ENCODE data around the gene DCTN4.

Gene DCTN4

DNA sequence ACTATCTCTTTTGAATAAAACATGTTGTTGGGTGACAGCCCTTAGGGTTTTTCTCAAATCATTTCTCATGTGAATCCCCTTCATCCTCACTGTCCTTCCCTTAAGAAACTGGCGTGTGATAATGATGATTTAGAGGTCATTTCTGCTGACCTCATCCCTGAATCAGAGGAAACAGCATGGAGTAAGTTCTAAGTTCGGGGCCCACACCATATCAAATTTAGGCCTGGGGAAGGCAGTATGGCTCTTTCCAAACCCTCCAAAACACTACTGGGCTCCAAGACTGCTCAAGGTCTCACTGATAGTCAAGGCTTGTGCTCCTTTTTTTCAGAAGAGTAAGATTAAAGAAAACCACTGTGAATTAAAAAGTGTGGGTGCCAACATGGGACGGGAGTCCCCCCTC, 18.9 kb upstream of the DCTN4 start:
- peak overlapping the region; percentile 88 for H3K4me3 ChIP-seq (ENCODE audit: low read length)
- H3K9me3 ChIP-seq (replicated peaks; ENCODE audit: low read length) = no peaks in the 10 kb centered on the region
- H3K4me2 ChIP-seq (ENCODE audit: low read length) = peak overlapping the region; percentile 94
- peaks cover 55% of the 10 kb centered on the region for H3K4me1 ChIP-seq (ENCODE audit: control insufficient read depth, insufficient read depth, low read length)
- H3K36me3 ChIP-seq (ENCODE audit: insufficient read depth, low read length) = peaks cover 7% of the 10 kb centered on the region
- H3K9ac ChIP-seq (ENCODE audit: low read depth, low read length) = peak overlapping the region; percentile 94
- H3K27me3 ChIP-seq (ENCODE audit: control insufficient read depth, insufficient read depth, low read length) = no peaks in the 10 kb centered on the region

DNA sequence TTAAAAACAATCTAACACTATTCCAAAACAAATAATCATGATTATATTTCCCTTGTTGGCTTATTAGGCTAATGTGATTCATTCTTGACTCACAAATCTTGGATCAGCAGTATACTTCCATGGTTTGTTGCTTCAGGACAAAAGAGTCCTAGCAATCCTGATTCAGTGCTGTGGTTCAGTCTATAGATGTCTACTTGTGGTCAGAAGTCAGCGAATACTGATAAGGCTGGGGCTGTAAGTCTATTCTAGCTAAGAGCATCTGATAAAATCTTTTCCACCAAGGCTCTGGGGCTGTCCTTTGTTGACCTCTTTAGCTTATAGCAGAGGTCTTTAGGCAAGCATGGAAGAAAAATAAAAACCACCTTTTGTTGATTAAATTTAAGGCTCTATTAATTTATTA, 15.3 kb upstream of the DCTN4 start:
- Histone ChIP-seq H3K27me3 (ENCODE audit: control insufficient read depth, insufficient read depth, low read length) (no peaks in the 10 kb centered on the region), H3K9me3 (replicated peaks; ENCODE audit: low read length) (no peaks in the 10 kb centered on the region), H3K4me3 (ENCODE audit: low read length) (no peak overlapping the region), H3K9ac (ENCODE audit: low read depth, low read length) (peak overlapping the region; percentile 30), H3K4me2 (ENCODE audit: low read length) (peak overlapping the region; percentile 66), H3K36me3 (ENCODE audit: insufficient read depth, low read length) (no peaks in the 10 kb centered on the region), H3K4me1 (ENCODE audit: control insufficient read depth, insufficient read depth, low read length) (peaks cover 28% of the 10 kb centered on the region)

DNA sequence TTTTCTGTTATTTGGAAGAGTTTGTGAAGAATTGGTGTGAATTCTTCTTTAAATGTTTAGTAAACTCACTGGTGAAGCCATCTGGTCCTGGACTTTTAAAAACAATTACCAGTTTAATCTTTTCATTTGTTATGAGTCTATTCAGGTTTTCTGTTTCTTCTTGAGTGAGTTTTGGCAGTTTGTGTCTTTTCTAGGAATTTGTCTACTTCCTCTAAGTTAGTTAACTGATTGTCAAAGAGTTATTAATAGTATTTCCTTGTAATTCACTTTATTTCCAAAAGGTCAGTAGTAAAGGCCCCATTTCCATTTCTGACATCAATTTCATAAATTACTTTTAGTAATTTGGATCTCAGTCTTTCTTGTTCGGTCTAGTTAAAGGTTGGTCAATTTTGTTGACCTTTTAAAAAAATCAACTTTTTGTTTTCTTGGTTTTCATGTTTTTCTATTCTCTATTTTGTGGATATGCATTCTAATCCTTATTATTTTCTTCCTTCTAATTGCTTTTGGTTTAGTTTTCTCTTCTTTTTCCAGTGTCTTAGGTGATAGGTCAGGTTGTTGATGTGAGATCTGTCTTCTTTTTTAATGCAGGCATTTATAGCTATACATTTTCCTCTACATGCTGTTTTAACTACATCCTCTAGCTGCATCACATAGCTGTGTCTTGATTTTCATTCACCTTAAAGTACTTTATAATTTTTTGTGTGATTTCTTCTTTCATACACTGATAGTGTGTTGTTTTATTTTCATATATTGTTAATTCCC, 12.4 kb upstream of the DCTN4 start:
- Histone ChIP-seq H3K9me3 (replicated peaks; ENCODE audit: low read length) (no peaks in the 10 kb centered on the region), H3K4me2 (ENCODE audit: low read length) (no peak overlapping the region), H3K4me1 (ENCODE audit: control insufficient read depth, insufficient read depth, low read length) (peaks cover 14% of the 10 kb centered on the region), H3K9ac (ENCODE audit: low read depth, low read length) (no peak overlapping the region), H3K36me3 (ENCODE audit: insufficient read depth, low read length) (no peaks in the 10 kb centered on the region), H3K27me3 (ENCODE audit: control insufficient read depth, insufficient read depth, low read length) (no peaks in the 10 kb centered on the region), H3K4me3 (ENCODE audit: low read length) (no peak overlapping the region)

DNA sequence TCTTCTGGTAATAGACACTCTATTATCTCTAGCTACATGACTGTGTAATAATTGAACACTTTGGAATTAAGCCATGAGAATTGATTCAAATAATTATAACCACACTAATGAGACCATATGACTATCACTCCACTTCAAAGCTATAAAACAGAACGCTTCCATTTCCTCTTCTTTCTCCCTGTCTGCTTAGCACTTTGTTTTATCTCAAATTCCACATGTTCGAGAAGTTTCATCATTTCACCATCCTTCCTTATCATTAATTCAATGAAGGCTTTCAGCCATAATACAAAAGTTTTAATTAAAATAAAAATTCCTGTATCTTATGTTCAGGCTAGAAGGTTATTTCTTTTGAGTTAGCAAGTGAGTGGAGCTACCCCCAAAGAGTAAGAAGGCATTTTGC, 7.4 kb upstream of the DCTN4 start:
- Histone ChIP-seq H3K4me3 (ENCODE audit: low read length) (no peak overlapping the region), H3K4me1 (ENCODE audit: control insufficient read depth, insufficient read depth, low read length) (peaks cover 14% of the 10 kb centered on the region)

DNA sequence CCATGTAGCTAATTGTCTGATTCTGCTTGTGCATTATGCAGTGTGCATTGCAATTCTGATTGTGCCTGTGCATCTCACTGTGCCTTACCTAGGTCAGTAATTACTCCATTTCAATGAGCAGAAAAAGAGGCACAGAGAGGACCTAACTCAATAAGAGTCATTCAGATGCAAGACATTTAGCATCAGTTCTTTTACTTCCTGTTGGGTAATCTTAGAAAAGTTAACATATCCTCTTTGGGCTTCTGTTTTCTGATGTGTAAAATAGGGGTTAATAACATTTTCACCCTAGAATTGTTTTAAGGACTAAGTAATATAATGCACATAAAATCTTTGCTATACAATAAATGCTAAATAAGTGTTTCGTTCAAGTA, 7.0 kb upstream of the DCTN4 start:
- H3K4me1 ChIP-seq (ENCODE audit: control insufficient read depth, insufficient read depth, low read length) = peaks cover 14% of the 10 kb centered on the region
- H3K36me3 ChIP-seq (ENCODE audit: insufficient read depth, low read length) = no peaks in the 10 kb centered on the region
- no peaks in the 10 kb centered on the region for H3K9me3 ChIP-seq (replicated peaks; ENCODE audit: low read length)
- no peak overlapping the region for H3K4me2 ChIP-seq (ENCODE audit: low read length)
- H3K27me3 ChIP-seq (ENCODE audit: control insufficient read depth, insufficient read depth, low read length) = no peaks in the 10 kb centered on the region
- no peak overlapping the region for H3K4me3 ChIP-seq (ENCODE audit: low read length)
- no peak overlapping the region for H3K9ac ChIP-seq (ENCODE audit: low read depth, low read length)

More for the DNA sequence above, 7.4 kb upstream of the DCTN4 start:
- Histone ChIP-seq H3K27me3 (ENCODE audit: control insufficient read depth, insufficient read depth, low read length) (no peaks in the 10 kb centered on the region), H3K9ac (ENCODE audit: low read depth, low read length) (no peak overlapping the region), H3K36me3 (ENCODE audit: insufficient read depth, low read length) (no peaks in the 10 kb centered on the region), H3K4me2 (ENCODE audit: low read length) (no peak overlapping the region), H3K9me3 (replicated peaks; ENCODE audit: low read length) (no peaks in the 10 kb centered on the region)

DNA sequence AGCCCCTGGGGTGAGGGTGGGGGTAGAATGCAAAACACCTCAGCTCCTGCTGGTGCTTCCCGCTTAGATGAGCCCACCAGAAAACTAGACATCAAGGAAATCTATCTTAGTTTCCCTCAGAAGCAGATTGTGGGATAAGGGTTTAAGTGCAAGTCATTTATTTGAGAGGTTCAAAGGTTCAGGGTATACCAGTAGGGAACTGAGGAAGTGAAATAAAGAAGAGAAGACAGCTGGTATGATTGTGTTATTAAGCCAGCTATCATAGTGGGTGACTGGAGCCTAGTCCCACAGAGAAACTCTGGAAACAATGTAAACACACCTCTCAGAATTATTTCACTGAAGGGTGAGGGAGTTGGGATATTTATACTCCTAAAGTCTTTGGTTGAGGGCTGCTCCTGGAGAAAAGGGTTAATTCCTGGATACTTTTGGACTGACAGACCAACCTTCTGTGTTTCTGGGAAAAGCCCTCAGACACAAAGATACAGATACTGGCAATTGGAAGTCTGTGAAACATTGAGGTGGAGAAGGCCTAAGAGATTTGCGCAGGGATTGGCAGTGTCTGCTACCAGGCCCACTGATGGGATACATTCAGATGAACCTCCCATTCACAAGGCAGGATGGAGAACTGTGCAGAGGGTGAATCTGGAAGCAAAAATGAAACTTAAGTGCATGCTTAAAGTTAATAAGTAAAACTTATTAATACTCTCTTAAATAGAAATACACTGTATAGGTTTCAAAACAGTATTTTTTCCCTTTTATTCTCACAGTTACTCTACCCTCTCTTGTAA, 6.4 kb upstream of the DCTN4 start:
- H3K9me3 ChIP-seq (replicated peaks; ENCODE audit: low read length) = no peaks in the 10 kb centered on the region
- H3K4me1 ChIP-seq (ENCODE audit: control insufficient read depth, insufficient read depth, low read length) = peaks cover 14% of the 10 kb centered on the region

DNA sequence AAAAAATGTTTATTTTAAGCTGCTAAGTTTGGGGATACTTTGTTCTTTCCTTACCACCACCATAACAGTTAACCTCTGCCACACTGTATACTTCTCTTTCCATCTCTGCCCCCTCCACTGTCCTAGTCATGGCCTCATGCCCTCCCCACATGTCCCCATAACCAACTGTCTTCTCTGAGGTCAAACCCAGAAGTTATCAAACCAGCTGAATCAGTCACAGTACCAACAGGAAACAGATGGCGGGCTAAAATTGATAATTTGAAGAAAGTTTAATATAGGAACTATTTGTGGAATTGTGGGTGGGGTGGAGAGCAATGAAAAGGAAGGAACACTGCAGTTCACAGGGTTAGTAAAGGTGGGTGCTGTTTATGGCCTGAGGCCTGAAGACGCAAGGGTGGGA, 5.7 kb upstream of the DCTN4 start:
- H3K4me1 ChIP-seq (ENCODE audit: control insufficient read depth, insufficient read depth, low read length) = peaks cover 14% of the 10 kb centered on the region
- no peaks in the 10 kb centered on the region for H3K36me3 ChIP-seq (ENCODE audit: insufficient read depth, low read length)

More for the DNA sequence above, 6.4 kb upstream of the DCTN4 start:
- Histone ChIP-seq H3K4me2 (ENCODE audit: low read length) (no peak overlapping the region), H3K27me3 (ENCODE audit: control insufficient read depth, insufficient read depth, low read length) (no peaks in the 10 kb centered on the region), H3K36me3 (ENCODE audit: insufficient read depth, low read length) (no peaks in the 10 kb centered on the region), H3K9ac (ENCODE audit: low read depth, low read length) (no peak overlapping the region), H3K4me3 (ENCODE audit: low read length) (no peak overlapping the region)

DNA sequence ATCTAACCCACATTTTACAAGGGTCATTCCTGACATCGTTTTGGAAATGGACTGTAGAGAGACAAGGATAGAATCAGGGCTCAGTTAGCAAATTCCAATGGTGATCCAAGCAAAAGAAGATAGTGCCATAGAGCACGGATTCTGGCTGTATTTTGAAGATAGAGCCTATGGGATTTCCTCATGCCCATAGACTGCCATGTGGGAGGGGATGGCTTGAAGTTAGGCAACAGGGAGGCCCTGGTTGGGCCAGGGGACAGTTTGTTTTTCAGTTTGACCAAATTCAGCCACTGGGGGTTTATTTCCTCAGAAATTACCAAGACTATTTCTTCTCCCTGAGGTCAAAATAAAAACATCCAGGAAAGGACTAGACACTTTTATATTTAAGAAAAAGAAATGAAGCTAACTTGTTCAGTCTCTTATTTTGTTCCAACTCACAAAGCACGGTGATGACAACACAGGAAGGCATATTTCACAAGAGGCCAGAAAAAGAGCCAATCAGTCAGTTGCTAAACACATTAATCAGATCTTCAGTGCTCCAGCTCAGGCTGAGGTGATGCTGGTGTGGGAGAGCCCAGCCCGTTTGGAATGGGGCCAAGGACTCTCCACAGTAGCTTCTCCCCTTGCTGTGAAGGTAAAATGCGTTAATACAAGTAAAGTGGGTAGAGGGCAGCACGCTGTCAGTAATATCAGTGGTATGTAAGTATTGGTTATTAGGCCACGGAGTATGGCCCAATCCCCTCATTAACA, 4.4 kb upstream of the DCTN4 start:
- H3K36me3 ChIP-seq (ENCODE audit: insufficient read depth, low read length) = no peaks in the 10 kb centered on the region
- H3K27me3 ChIP-seq (ENCODE audit: control insufficient read depth, insufficient read depth, low read length) = no peaks in the 10 kb centered on the region
- H3K4me3 ChIP-seq (ENCODE audit: low read length) = no peak overlapping the region
- no peaks in the 10 kb centered on the region for H3K9me3 ChIP-seq (replicated peaks; ENCODE audit: low read length)
- H3K9ac ChIP-seq (ENCODE audit: low read depth, low read length) = no peak overlapping the region
- no peak overlapping the region for H3K4me2 ChIP-seq (ENCODE audit: low read length)
- H3K4me1 ChIP-seq (ENCODE audit: control insufficient read depth, insufficient read depth, low read length) = peaks cover 20% of the 10 kb centered on the region

More for the DNA sequence above, 5.7 kb upstream of the DCTN4 start:
- Histone ChIP-seq H3K4me3 (ENCODE audit: low read length) (no peak overlapping the region), H3K9ac (ENCODE audit: low read depth, low read length) (no peak overlapping the region), H3K4me2 (ENCODE audit: low read length) (no peak overlapping the region), H3K27me3 (ENCODE audit: control insufficient read depth, insufficient read depth, low read length) (no peaks in the 10 kb centered on the region), H3K9me3 (replicated peaks; ENCODE audit: low read length) (no peaks in the 10 kb centered on the region)

DNA sequence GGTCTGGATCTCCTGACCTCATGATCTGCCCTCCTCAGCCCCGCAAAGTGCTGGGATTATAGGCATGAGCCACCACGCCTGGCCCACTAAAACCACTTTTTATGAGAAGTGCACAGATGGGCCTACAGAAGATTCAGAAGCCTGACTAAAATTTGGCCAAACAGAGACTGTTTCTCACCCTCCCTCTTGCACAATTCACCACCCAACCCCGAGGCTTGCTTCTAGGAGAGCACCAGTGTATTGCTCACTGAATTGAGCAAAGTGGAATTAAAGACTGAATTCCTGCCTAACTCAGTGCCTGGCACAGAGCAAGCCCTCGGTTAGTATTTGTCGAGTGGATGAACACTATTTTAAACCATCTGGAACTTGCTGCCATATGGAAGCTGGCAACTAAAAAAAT, 3.4 kb upstream of the DCTN4 start:
- no peaks in the 10 kb centered on the region for H3K36me3 ChIP-seq (ENCODE audit: insufficient read depth, low read length)
- H3K9ac ChIP-seq (ENCODE audit: low read depth, low read length) = no peak overlapping the region
- no peak overlapping the region for H3K4me3 ChIP-seq (ENCODE audit: low read length)
- peaks cover 25% of the 10 kb centered on the region for H3K4me1 ChIP-seq (ENCODE audit: control insufficient read depth, insufficient read depth, low read length)
- no peaks in the 10 kb centered on the region for H3K27me3 ChIP-seq (ENCODE audit: control insufficient read depth, insufficient read depth, low read length)
- no peaks in the 10 kb centered on the region for H3K9me3 ChIP-seq (replicated peaks; ENCODE audit: low read length)
- H3K4me2 ChIP-seq (ENCODE audit: low read length) = no peak overlapping the region

DNA sequence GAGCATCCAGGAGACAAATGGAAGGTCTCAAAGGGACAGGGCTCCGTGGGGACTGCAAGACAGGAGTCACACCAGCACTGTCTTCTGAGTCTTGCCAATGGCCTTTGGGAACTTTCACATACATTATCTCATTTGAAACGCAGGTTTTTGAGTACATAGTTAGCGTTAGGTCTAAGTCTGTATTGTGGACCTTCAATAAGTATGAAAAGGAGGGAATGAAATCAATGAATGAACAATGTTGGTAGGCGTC, 442 bp upstream of the DCTN4 start:
- Histone ChIP-seq H3K9me3 (replicated peaks; ENCODE audit: low read length) (no peaks in the 10 kb centered on the region), H3K9ac (ENCODE audit: low read depth, low read length) (peak overlapping the region; percentile 93), H3K4me3 (ENCODE audit: low read length) (peak overlapping the region; percentile 89), H3K36me3 (ENCODE audit: insufficient read depth, low read length) (peaks cover 16% of the 10 kb centered on the region), H3K27me3 (ENCODE audit: control insufficient read depth, insufficient read depth, low read length) (no peaks in the 10 kb centered on the region), H3K4me1 (ENCODE audit: control insufficient read depth, insufficient read depth, low read length) (peaks cover 31% of the 10 kb centered on the region), H3K4me2 (ENCODE audit: low read length) (peak overlapping the region; percentile 82)

DNA sequence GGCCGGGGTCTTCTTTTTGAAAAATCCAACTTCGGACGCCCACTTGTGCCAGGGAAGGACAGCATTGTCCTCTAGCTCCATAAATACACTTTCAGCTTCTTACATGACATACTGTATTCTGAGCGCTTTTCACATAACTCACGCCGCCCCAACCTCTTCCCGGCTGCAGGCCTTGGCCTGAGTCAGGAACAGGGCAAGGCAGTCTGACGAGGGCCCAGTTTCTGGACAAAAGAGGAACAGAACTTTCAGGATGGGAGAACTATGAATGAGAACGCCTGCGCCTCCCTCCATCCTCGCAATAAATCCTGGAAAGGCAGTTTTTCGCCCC, 650 bp downstream of the DCTN4 start:
- Histone ChIP-seq H3K27me3 (ENCODE audit: control insufficient read depth, insufficient read depth, low read length) (no peaks in the 10 kb centered on the region), H3K4me2 (ENCODE audit: low read length) (peak overlapping the region; percentile 91), H3K4me1 (ENCODE audit: control insufficient read depth, insufficient read depth, low read length) (peaks cover 23% of the 10 kb centered on the region), H3K4me3 (ENCODE audit: low read length) (peak overlapping the region; percentile 89), H3K9ac (ENCODE audit: low read depth, low read length) (peak overlapping the region; percentile 93), H3K9me3 (replicated peaks; ENCODE audit: low read length) (no peaks in the 10 kb centered on the region), H3K36me3 (ENCODE audit: insufficient read depth, low read length) (peaks cover 27% of the 10 kb centered on the region)
